ENCODE results near the gene CCR7.
"Not testable (repeated sequence)": the region's sequence is repeated elsewhere in the genome, so short reads cannot be mapped to it uniquely, and the experiment has no call there.

The CCR7 gene

DNA sequence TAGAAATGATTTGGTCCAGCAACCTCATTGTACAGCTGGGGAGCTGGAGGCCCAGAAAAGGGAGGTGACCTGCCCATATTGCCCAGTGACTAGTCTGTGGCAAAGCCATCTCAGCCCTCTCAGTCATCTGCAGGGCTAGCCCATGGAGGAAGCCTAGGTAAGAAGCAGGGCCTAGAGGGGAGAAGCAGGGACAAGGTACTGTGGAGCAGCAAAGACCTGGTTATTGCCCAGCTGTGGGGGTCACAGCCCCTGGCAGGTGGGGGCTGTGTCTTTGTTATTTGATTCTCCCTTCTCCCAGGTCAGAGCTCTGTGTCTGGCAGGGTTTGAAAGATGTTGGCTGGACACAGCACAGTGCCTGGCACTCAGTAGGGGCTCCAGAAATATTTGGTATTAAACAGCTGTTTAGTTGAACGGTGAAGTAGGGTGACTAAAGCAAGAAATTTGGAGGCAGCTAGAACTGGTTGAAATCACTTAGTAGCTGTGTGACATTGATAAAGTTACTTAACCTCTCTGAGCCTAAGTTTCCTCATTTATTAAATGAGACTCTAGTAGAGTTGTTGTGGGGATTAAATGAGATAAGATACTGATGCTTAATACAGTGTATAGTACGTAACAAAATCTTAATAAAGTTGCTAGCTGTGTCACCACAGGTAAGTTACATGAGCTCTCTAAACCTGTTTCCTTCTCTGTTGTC is 17.3 kb downstream of the CCR7 start:
- no peak overlapping the region for H3K4me3 ChIP-seq (ENCODE audit: low read depth in 1 of 2, low read length in 1 of 2)
- no peak overlapping the region for H3K27ac ChIP-seq

DNA sequence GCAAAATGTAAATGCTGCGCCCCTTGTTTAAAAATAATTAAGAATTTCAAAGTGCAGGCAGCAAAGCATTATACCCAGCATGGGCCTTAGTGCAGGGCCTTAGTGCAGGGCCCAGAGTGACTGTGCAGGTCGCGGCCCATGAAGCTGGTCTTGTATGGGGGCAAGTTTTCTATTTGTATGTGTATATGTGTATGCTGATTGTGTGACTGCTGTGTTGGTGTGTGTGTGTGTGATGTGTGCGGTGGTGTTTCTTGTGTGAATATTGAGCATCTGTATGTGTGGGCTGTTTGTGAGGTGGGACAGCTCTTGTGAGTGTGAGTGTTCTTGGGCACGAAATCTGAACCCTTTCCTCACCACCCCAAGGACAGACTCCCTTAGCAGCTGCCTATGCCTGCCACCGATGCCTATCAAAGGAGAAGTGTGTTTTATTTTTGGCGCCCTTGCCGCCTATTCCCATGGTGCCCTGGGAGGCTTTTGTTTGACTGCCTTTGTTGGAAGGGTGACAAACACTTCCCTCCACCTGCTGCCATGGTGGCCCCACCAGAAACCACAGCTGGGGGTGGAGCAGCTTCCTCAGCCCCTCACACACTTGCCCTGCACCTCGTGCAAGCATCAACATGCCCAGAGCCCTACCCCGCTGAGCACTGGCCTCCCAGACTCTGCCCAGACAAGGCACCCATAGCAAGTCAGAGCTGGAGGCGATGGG is 18.0 kb downstream of the CCR7 start:
- no peaks in the 10 kb centered on the region for H3K4me1 ChIP-seq (ENCODE audit: control insufficient read depth in 1 of 2, insufficient read depth in 1 of 2, low read depth in 1 of 2, low read length in 1 of 2)
- H3K36me3 ChIP-seq, result no peaks in the 10 kb centered on the region
- no peak overlapping the region for H3K4me3 ChIP-seq (ENCODE audit: low read depth in 1 of 2, low read length in 1 of 2)
- H3K9me3 ChIP-seq, result no peaks in the 10 kb centered on the region
- TF ChIP-seq CTCF (IDR thresholded peaks at IDR 0.05), result no peak
- no peak overlapping the region for H3K27ac ChIP-seq
- H3K27me3 ChIP-seq, result peaks cover 10% of the 10 kb centered on the region

More for the DNA sequence above, 17.3 kb downstream of the CCR7 start:
- Histone ChIP-seq H3K4me1 (ENCODE audit: control insufficient read depth in 1 of 2, insufficient read depth in 1 of 2, low read depth in 1 of 2, low read length in 1 of 2) (no peaks in the 10 kb centered on the region), H3K36me3 (no peaks in the 10 kb centered on the region), H3K9me3 (no peaks in the 10 kb centered on the region), H3K27me3 (peaks cover 10% of the 10 kb centered on the region)
- TF ChIP-seq CTCF (IDR thresholded peaks at IDR 0.05), result no peak

- H3K9me3 ChIP-seq; H3K4me1 ChIP-seq (ENCODE audit: control insufficient read depth in 1 of 2, insufficient read depth in 1 of 2, low read depth in 1 of 2, low read length in 1 of 2); H3K27ac ChIP-seq; H3K36me3 ChIP-seq; H3K4me3 ChIP-seq (ENCODE audit: low read depth in 1 of 2, low read length in 1 of 2): not testable (repeated sequence)
- H3K27me3 ChIP-seq, result peaks cover 10% of the 10 kb centered on the region
Observed at GRCh38 chr17:40546497-40546896, 18.8 kb downstream of the CCR7 start.

DNA sequence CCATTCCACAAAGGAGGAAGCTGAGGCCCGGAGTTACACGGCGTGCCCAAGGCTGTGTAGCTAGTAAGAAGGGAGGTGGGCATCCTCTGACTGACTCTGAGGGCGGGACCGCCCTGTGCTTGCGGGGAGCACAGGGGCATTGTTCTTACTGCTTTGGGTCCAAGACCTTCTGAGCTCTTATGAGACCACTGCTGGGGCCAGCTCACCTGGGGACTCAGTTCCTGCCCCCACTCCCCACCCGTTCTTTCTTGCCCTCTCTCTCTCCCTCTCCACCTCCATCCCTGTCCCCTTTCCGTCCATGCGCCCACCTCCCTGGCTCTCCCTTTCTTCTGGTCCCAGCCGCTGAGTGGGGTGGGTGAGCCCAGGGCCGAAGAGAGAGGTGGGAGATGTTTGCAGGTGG is 19.6 kb downstream of the CCR7 start:
- Histone ChIP-seq H3K27me3 (peaks cover 10% of the 10 kb centered on the region), H3K4me1 (ENCODE audit: control insufficient read depth in 1 of 2, insufficient read depth in 1 of 2, low read depth in 1 of 2, low read length in 1 of 2) (no peaks in the 10 kb centered on the region), H3K36me3 (no peaks in the 10 kb centered on the region), H3K9me3 (no peaks in the 10 kb centered on the region), H3K4me3 (ENCODE audit: low read depth in 1 of 2, low read length in 1 of 2) (no peak overlapping the region), H3K27ac (no peak overlapping the region)
- no peak for TF ChIP-seq CTCF (IDR thresholded peaks at IDR 0.05)

GRCh38 chr17:40542558-40543411 is 22.5 kb downstream of the CCR7 start:
- no peaks in the 10 kb centered on the region for H3K9me3 ChIP-seq
- no peak overlapping the region for H3K27ac ChIP-seq
- no peak overlapping the region for H3K4me3 ChIP-seq (ENCODE audit: low read depth in 1 of 2, low read length in 1 of 2)
- H3K4me1 ChIP-seq (ENCODE audit: control insufficient read depth in 1 of 2, insufficient read depth in 1 of 2, low read depth in 1 of 2, low read length in 1 of 2), result no peaks in the 10 kb centered on the region
- no peak for TF ChIP-seq CTCF (IDR thresholded peaks at IDR 0.05)
- H3K36me3 ChIP-seq, result no peaks in the 10 kb centered on the region
- H3K27me3 ChIP-seq, result peaks cover 9% of the 10 kb centered on the region

All from neutrophil (primary cell).